Stimulated activated CD4-positive, alpha-beta T cell treated with anti-CD3 and anti-CD28 coated beads, Interleukin-2, amount 100 ng/mL, for 4 hours (primary cell): ENCODE measurements around the gene AKR1C3.
"Not testable (repeated sequence)": the region's sequence is repeated elsewhere in the genome, so short reads cannot be mapped to it uniquely, and the experiment has no call there.

ENCODE experiments used
- DNase-seq: peaks from one replicate; pipeline ENCODE4 v3.0.0-alpha.2; 2020; ENCODE audit warnings: low read depth

The AKR1C3 gene

GRCh38 chr10:5136468-5137087 lies 42.4 kb downstream of the AKR1C3 start:
- no peak for DNase-seq

DNA sequence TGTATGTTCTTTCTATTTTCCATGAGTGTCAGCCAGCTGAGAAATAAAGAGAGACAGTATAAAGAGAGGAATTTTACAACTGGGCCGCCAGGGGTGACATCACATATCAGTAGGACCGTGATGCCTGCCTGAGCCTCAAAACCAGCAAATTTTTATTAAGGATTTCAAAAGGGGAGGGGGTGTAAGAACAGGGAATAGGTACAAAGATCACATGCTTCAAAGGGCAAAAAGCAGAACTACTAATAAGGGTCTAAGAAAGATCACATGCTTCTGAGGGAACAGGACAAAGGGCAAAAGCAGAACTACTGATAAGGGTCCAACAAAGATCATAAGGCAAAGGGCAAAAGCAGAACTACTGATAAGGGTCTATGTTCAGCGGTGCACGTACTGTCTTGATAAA lies 43.5 kb downstream of the AKR1C3 start:
- DNase-seq = not testable (repeated sequence)

- no peak for DNase-seq
These were observed 48.0 kb downstream of the AKR1C3 start for GRCh38 chr10:5142199-5142598.

DNA sequence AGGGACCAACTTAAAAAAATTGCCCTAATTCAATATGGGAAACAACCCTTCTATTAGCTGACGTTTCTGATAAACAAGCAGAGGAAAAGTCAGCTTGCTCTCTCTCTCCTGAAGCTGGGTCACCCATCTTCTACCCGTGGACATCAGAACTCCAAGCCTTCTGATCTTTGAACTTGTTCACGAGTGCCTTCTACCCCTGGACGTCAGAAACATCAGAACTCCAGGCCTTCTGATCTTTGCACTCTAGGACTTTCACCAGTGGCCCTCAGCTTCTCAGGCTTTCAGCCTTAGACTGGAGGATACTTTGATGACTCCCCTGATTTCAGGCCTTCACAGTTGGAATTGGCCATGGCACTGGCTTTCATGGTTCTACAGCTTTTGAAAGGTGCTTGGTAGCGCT lies 48.9 kb downstream of the AKR1C3 start:
- no peak for DNase-seq

GRCh38 chr10:5146920-5147254 lies 52.7 kb downstream of the AKR1C3 start:
- no peak for DNase-seq

DNA sequence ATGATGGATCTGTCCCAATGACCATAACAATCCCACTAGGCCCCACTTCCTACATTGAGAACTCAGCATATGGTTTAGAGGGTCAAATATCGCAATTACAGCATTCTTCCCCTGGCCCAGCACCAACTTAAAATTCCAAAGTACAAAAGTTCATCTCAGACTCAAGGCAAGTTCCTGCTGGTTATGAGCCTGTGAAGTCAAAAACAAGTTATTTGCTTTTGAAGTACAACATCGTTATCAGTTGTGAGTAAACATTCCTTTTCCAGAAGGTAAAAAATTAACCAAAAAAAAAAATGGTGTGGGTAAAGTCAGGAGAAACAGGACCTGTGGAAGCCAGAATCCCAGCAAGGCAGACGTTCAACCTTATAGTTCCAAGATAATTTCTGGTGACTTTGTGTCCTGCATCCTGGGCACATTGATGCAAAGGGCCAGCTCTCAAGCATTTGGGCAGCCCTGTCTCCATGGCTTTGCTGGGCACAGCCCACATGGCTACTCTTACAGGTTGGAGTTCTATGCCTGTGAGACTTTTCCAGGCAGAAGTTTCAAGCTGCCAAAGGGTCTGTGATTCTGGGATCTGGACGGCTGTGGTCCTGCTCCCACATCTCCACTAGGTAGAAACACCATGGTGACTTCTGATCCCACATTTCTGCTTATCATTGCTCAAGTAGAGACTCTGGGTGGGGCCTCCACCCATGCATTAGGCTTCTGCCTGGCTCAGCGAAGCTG lies 53.2 kb downstream of the AKR1C3 start:
- DNase-seq = no peak

- no peak for DNase-seq
These were observed 53.9 kb downstream of the AKR1C3 start for GRCh38 chr10:5147981-5148677.

DNA sequence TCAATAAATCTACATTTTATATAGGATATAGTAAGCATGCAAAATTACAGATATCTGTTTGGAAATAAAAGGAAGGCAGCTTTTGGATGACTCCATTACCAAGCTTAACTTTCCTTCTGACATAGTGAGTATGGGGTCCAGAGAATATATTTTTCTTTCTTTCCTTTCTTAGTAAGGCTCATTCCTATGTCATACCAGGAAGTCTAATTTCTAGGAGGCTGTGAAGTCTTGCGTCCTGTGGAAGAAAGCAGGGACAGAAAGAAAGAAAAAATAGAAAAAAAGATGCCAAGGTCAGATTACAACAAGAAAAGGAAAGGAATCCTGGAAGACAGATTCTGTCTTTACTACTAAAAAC lies 54.4 kb downstream of the AKR1C3 start:
- DNase-seq = no peak

DNA sequence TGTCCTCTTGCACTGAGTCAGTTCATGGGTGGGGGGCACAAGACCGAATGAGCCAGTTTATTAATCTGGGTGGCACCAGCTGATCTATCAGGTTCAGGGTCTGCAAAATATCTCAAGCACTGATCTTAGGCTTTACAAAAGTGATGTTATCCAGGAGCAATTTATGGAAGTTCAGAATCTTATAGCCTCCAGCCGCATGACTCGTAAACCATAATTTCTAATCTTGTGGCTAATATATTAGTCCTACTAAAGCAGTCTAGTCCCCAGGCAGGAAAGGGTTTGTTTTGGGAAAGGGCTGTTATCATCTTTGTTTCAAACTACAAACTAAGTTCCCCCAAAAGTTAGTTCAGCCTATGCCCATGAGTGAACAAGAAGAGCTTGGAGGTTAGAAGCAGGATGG lies 56.9 kb downstream of the AKR1C3 start:
- no peak for DNase-seq

GRCh38 chr10:5155951-5156350 lies 61.7 kb downstream of the AKR1C3 start:
- no peak for DNase-seq
